ENCODE results near the gene CBX1. TPM values are rescaled to one million over a fixed set of nuclear protein-coding genes. Genes with fewer than 3 reads are reported as not detected.

The CBX1 gene
- total RNA-seq, 2 donors from 2014 or later, result 173 to 230 TPM

DNA sequence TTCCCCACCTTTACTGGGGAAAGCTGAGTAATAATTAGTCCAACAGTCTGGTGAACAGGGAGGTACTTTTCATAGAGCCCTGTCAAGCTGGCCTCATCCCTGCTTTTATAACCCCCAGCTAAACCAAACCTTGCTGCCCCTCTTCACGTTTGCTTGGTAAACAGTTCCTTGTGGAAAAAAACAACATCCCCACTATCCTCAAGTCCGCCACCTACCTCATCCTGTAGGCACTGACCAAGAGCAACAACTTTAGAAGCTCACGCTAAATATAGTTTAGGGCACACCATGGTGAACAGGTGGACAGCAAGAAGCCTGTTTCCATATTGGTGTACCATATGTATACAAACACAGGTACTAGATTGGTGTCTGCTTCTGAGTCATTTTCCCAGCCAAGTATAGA is 36.6 kb downstream of the CBX1 start:
- H3K9ac ChIP-seq (ENCODE audit: extremely low read depth, low read length, poor library complexity, severe bottlenecking), result no peak overlapping the region
- no peaks in the 10 kb centered on the region for H3K27me3 ChIP-seq (ENCODE audit: control insufficient read depth, insufficient read depth, low read length, poor library complexity, severe bottlenecking)
- Mint-ChIP-seq H3K4me1 (peaks cover 11% of the 10 kb centered on the region), H3K27me3 (ENCODE audit: insufficient read depth) (no peaks in the 10 kb centered on the region), H3K27ac (peak overlapping the region; percentile 59), H3K36me3 (ENCODE audit: low read depth) (peaks cover 63% of the 10 kb centered on the region), H3K9me3 (no peaks in the 10 kb centered on the region), H3K4me3 (no peak overlapping the region)
- H3K9me3 ChIP-seq (ENCODE audit: control insufficient read depth, low read length), result no peaks in the 10 kb centered on the region
- no peak overlapping the region for H3K27ac ChIP-seq (ENCODE audit: low read depth, low read length)
- H3K4me3 ChIP-seq (ENCODE audit: low read length), result no peak overlapping the region
- H3K4me1 ChIP-seq (ENCODE audit: control insufficient read depth, insufficient read depth, low read length), result no peaks in the 10 kb centered on the region
- peaks cover 77% of the 10 kb centered on the region for H3K36me3 ChIP-seq (ENCODE audit: control insufficient read depth, insufficient read depth, low read length)
- 89 to 94% methylated on average over 2 to 3 of the region's 3 CpGs for WGBS, 2 experiments (ENCODE audit: insufficient coverage in 1 of 2, insufficient read length in 1 of 2)
- DNase-seq, result peak; percentile 61
- TF ChIP-seq, protein P1, sequence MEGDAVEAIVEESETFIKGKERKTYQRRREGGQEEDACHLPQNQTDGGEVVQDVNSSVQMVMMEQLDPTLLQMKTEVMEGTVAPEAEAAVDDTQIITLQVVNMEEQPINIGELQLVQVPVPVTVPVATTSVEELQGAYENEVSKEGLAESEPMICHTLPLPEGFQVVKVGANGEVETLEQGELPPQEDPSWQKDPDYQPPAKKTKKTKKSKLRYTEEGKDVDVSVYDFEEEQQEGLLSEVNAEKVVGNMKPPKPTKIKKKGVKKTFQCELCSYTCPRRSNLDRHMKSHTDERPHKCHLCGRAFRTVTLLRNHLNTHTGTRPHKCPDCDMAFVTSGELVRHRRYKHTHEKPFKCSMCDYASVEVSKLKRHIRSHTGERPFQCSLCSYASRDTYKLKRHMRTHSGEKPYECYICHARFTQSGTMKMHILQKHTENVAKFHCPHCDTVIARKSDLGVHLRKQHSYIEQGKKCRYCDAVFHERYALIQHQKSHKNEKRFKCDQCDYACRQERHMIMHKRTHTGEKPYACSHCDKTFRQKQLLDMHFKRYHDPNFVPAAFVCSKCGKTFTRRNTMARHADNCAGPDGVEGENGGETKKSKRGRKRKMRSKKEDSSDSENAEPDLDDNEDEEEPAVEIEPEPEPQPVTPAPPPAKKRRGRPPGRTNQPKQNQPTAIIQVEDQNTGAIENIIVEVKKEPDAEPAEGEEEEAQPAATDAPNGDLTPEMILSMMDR (conservative IDR thresholded peaks at IDR 0.05), result peak; percentile 44

DNA sequence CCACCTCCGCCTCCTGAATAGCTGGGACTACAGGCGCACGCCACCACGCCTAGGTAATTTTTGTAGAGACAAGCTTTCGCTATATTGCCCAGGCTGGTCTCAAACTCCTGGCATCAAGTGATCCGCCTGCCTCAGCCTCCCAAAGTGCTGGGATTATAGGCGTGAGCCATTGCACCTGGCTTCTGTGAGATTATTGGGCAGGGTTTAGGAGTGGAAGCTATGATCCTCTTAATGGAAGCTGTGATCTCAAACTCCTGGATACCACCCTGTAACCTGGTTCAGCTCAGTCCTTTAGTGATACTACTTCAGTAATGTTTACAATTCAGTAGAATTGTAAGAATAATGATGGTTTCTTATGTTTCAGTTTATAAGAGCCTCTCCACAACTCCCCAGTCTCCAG is 39.0 kb downstream of the CBX1 start:
- no peak overlapping the region for H3K27ac ChIP-seq (ENCODE audit: low read depth, low read length)
- peaks cover 2% of the 10 kb centered on the region for H3K4me1 ChIP-seq (ENCODE audit: control insufficient read depth, insufficient read depth, low read length)
- no peaks in the 10 kb centered on the region for H3K27me3 ChIP-seq (ENCODE audit: control insufficient read depth, insufficient read depth, low read length, poor library complexity, severe bottlenecking)
- Mint-ChIP-seq H3K36me3 (ENCODE audit: low read depth) (peaks cover 75% of the 10 kb centered on the region), H3K4me1 (peaks cover 14% of the 10 kb centered on the region), H3K27me3 (ENCODE audit: insufficient read depth) (no peaks in the 10 kb centered on the region), H3K4me3 (no peak overlapping the region), H3K27ac (no peak overlapping the region), H3K9me3 (no peaks in the 10 kb centered on the region)
- no peaks in the 10 kb centered on the region for H3K9me3 ChIP-seq (ENCODE audit: control insufficient read depth, low read length)
- WGBS, 2 experiments (ENCODE audit: insufficient coverage in 1 of 2, insufficient read length in 1 of 2), result 95 to 97% methylated on average over 7 of the region's 7 CpGs
- TF ChIP-seq, protein P1 (conservative IDR thresholded peaks at IDR 0.05), result no peak
- H3K9ac ChIP-seq (ENCODE audit: extremely low read depth, low read length, poor library complexity, severe bottlenecking), result no peak overlapping the region
- peaks cover 85% of the 10 kb centered on the region for H3K36me3 ChIP-seq (ENCODE audit: control insufficient read depth, insufficient read depth, low read length)
- no peak overlapping the region for H3K4me3 ChIP-seq (ENCODE audit: low read length)
- DNase-seq, result no peak

DNA sequence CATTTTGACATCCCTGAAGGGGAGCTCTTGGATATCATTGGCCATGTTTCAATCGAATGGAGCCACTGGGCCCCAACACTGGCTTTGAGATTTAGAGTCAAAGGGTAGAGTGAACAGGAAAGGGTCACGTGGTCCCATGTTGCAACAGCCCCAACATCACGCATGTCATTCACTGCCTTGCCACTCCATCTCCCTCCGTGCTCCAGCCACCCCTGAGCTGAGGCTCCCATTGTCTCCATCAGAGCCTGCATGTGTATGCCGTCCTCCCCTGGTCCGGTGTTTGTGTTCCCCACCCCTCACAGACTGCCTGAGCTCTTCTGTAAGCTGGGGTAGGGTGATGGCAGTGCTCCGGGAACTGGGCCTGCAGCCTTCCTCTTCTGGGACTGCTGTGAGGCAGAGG is 41.0 kb downstream of the CBX1 start:
- Mint-ChIP-seq H3K9me3 (no peaks in the 10 kb centered on the region), H3K36me3 (ENCODE audit: low read depth) (peaks cover 81% of the 10 kb centered on the region), H3K27me3 (ENCODE audit: insufficient read depth) (no peaks in the 10 kb centered on the region), H3K4me3 (no peak overlapping the region), H3K27ac (peak overlapping the region; percentile 77), H3K4me1 (peaks cover 31% of the 10 kb centered on the region)
- 89 to 95% methylated on average over 4 to 7 of the region's 7 CpGs for WGBS, 2 experiments (ENCODE audit: insufficient coverage in 1 of 2, insufficient read length in 1 of 2)
- Histone ChIP-seq H3K9me3 (ENCODE audit: control insufficient read depth, low read length) (no peaks in the 10 kb centered on the region), H3K9ac (ENCODE audit: extremely low read depth, low read length, poor library complexity, severe bottlenecking) (no peak overlapping the region), H3K4me1 (ENCODE audit: control insufficient read depth, insufficient read depth, low read length) (peaks cover 7% of the 10 kb centered on the region), H3K4me3 (ENCODE audit: low read length) (no peak overlapping the region), H3K27me3 (ENCODE audit: control insufficient read depth, insufficient read depth, low read length, poor library complexity, severe bottlenecking) (no peaks in the 10 kb centered on the region), H3K36me3 (ENCODE audit: control insufficient read depth, insufficient read depth, low read length) (peaks cover 89% of the 10 kb centered on the region), H3K27ac (ENCODE audit: low read depth, low read length) (no peak overlapping the region)
- TF ChIP-seq, protein P1 (conservative IDR thresholded peaks at IDR 0.05), result no peak
- no peak for DNase-seq
